Lower lobe of right lung (tissue), 2 donors: Measurements from ENCODE around the gene RNF14. TPM values are rescaled to one million over a fixed set of nuclear protein-coding genes. Genes with fewer than 3 reads are reported as not detected.

Experiments
- ATAC-seq, 2 donors: fragments of 200-7000 bp; cut with Tn5 transposase; one replicate each; pipeline ENCODE4 v1.9.1; 2020 to 2022; ENCODE audit warnings: mild to moderate bottlenecking in 2 of 2, moderate library complexity in 2 of 2
- DNase-seq: peaks from one replicate; pipeline ENCODE4 v3.0.0-alpha.2; 2020
- H3K27ac ChIP-seq: fragments of 200-600 bp; one replicate; pipeline ENCODE4 v1.8.0; 2022
- H3K27me3 ChIP-seq: fragments of 200-600 bp; one replicate; pipeline ENCODE4 v1.8.0; 2022; ENCODE audit warnings: low read depth
- H3K36me3 ChIP-seq: fragments of 200-600 bp; one replicate; pipeline ENCODE4 v1.8.0; 2022; ENCODE audit warnings: mild to moderate bottlenecking
- H3K4me1 ChIP-seq: fragments of 200-600 bp; one replicate; pipeline ENCODE4 v1.8.0; 2022
- H3K4me3 ChIP-seq: fragments of 200-600 bp; one replicate; pipeline ENCODE4 v1.8.0; 2022; ENCODE audit warnings: mild to moderate bottlenecking
- H3K9me3 ChIP-seq: fragments of 200-600 bp; one replicate; pipeline ENCODE4 v1.8.0; 2022
- intact Hi-C: fragments of 100-400 bp; cut with DNase I; formaldehyde crosslinking; loops from one replicate; pipeline ENCODE4 v1.11.0; 2022
- total RNA-seq: library from RNA; stranded (reverse); fragmentation: NEBNext Ultra II Directional; extraction: Animal tissue kit (Norgen Biotek cat#: 25700); gene quantifications from one replicate; pipeline ENCODE4 v1.2.1, GENCODE V29; 2021
- TF ChIP-seq, protein P1 (sequence below): fragments of 200-600 bp; IDR thresholded peaks from one replicate; pipeline ENCODE4 v1.8.0; 2022; ENCODE audit warnings: antibody characterized with exemption, mild to moderate bottlenecking
- donor health status: DM: no; HTN: yes; CAD: no; lungs with severe emphysema.

The RNF14 gene
- total RNA-seq, 1 donor from 2014 or later, result 47.1 TPM

GRCh38 chr5:142006363-142007236 is 37.7 kb downstream of the RNF14 start:
- Histone ChIP-seq H3K27ac (no peak overlapping the region), H3K27me3 (no peaks in the 10 kb centered on the region), H3K4me3 (no peak overlapping the region), H3K9me3 (no peaks in the 10 kb centered on the region), H3K4me1 (peaks cover 2% of the 10 kb centered on the region), H3K36me3 (peaks cover 76% of the 10 kb centered on the region)
- intact Hi-C loops, result no loop called here
- no peak for DNase-seq
- TF ChIP-seq, protein P1, sequence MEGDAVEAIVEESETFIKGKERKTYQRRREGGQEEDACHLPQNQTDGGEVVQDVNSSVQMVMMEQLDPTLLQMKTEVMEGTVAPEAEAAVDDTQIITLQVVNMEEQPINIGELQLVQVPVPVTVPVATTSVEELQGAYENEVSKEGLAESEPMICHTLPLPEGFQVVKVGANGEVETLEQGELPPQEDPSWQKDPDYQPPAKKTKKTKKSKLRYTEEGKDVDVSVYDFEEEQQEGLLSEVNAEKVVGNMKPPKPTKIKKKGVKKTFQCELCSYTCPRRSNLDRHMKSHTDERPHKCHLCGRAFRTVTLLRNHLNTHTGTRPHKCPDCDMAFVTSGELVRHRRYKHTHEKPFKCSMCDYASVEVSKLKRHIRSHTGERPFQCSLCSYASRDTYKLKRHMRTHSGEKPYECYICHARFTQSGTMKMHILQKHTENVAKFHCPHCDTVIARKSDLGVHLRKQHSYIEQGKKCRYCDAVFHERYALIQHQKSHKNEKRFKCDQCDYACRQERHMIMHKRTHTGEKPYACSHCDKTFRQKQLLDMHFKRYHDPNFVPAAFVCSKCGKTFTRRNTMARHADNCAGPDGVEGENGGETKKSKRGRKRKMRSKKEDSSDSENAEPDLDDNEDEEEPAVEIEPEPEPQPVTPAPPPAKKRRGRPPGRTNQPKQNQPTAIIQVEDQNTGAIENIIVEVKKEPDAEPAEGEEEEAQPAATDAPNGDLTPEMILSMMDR, result no peak
- ATAC-seq, result no peak

- no peak for ATAC-seq
- no peak overlapping the region for H3K27ac ChIP-seq
- peaks cover 8% of the 10 kb centered on the region for H3K4me1 ChIP-seq
- H3K9me3 ChIP-seq, result no peaks in the 10 kb centered on the region
- H3K4me3 ChIP-seq, result no peak overlapping the region
- intact Hi-C loops, result no loop called here
- TF ChIP-seq, protein P1, result no peak
- peaks cover 72% of the 10 kb centered on the region for H3K36me3 ChIP-seq
- DNase-seq, result no peak
- no peaks in the 10 kb centered on the region for H3K27me3 ChIP-seq
Observed at GRCh38 chr5:142007237-142007544, 38.3 kb downstream of the RNF14 start.

- H3K9me3 ChIP-seq, result no peaks in the 10 kb centered on the region
- no peak for ATAC-seq
- H3K4me3 ChIP-seq, result no peak overlapping the region
- TF ChIP-seq, protein P1, result no peak
- H3K27ac ChIP-seq, result no peak overlapping the region
- intact Hi-C loops, result no loop called here
- peaks cover 20% of the 10 kb centered on the region for H3K4me1 ChIP-seq
- no peak for DNase-seq
- peaks cover 56% of the 10 kb centered on the region for H3K36me3 ChIP-seq
- no peaks in the 10 kb centered on the region for H3K27me3 ChIP-seq
Observed at GRCh38 chr5:142008813-142009212, 39.9 kb downstream of the RNF14 start.

GRCh38 chr5:142009886-142010285 is 41.0 kb downstream of the RNF14 start:
- intact Hi-C loops, result loop anchor here (10.0 kb wide), 1 partner anchor 135 kb away; no protein-coding TSS in a partner anchor
- no peaks in the 10 kb centered on the region for H3K27me3 ChIP-seq

DNA sequence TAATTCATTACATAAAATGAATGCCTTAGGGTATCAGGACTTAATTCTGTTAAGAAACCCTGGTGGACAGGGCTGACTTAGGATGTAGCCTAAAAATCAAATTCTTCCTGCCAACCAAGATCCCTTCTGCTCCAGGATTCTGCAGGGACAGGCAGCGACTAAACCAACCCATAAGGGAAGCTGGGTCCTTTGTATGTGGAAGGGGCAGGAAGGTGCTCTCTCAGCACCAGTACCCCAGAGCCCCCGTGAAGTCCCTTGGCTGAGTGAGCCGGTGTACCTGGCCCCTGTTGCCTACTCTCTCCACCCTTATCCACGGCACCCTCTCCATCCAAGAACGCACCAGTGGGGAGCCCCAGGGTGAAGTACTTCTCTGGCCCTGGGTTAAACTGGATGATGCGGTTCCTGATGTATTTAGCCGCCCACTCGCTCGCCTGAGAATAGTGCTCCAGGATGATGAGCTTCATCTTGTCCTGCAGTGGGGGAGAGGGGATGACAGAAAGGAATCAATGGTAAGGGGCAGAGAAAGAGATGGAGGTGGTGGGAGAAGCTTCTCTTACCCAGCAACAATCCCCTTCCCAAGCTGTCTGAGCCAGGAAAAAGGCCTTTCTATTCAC is 42.8 kb downstream of the RNF14 start:
- Histone ChIP-seq H3K36me3 (peaks cover 29% of the 10 kb centered on the region), H3K4me3 (peak overlapping the region; percentile 78), H3K9me3 (no peaks in the 10 kb centered on the region), H3K27me3 (no peaks in the 10 kb centered on the region), H3K4me1 (peaks cover 36% of the 10 kb centered on the region), H3K27ac (peak overlapping the region; percentile 90)
- TF ChIP-seq, protein P1, result no peak
- DNase-seq (no peak), ATAC-seq (no peak)
- intact Hi-C loops, result loop anchor here (10.0 kb wide), 1 partner anchor 133 kb away; no protein-coding TSS in a partner anchor

More at GRCh38 chr5:142009886-142010285, 41.0 kb downstream of the RNF14 start:
- ATAC-seq (no peak), DNase-seq (no peak)
- H3K36me3 ChIP-seq, result peaks cover 45% of the 10 kb centered on the region
- H3K4me1 ChIP-seq, result peaks cover 24% of the 10 kb centered on the region
- TF ChIP-seq, protein P1, result no peak
- H3K4me3 ChIP-seq, result no peak overlapping the region
- no peak overlapping the region for H3K27ac ChIP-seq
- H3K9me3 ChIP-seq, result no peaks in the 10 kb centered on the region
